Measurements from ENCODE around the gene STAU1.

Gene STAU1

DNA sequence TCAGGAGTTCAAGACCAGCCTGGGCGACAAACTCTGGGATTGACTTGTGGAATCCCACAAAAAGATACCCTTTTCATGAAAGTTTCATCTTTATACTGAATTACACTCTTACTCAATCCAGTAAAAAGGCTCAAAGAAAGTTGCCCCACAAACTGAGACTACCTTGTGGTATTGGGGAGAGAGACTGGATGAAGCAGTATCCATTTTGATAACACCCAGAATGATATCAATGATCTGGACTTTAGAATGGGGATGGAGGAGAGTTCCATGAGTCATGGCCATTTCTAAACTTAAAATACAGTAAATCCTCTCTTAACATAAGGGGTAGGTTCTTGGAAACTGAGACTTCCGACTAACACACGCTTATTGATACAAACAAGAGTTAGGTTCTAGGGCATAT, 4.7 kb downstream of the STAU1 start:
- TF ChIP-seq, protein P1, sequence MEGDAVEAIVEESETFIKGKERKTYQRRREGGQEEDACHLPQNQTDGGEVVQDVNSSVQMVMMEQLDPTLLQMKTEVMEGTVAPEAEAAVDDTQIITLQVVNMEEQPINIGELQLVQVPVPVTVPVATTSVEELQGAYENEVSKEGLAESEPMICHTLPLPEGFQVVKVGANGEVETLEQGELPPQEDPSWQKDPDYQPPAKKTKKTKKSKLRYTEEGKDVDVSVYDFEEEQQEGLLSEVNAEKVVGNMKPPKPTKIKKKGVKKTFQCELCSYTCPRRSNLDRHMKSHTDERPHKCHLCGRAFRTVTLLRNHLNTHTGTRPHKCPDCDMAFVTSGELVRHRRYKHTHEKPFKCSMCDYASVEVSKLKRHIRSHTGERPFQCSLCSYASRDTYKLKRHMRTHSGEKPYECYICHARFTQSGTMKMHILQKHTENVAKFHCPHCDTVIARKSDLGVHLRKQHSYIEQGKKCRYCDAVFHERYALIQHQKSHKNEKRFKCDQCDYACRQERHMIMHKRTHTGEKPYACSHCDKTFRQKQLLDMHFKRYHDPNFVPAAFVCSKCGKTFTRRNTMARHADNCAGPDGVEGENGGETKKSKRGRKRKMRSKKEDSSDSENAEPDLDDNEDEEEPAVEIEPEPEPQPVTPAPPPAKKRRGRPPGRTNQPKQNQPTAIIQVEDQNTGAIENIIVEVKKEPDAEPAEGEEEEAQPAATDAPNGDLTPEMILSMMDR (IDR thresholded peaks at IDR 0.05), result no peak
- H3K4me1 Mint-ChIP-seq, result peaks cover 66% of the 10 kb centered on the region
- DNase-seq, result no peak
- H3K36me3 Mint-ChIP-seq (ENCODE audit: low read depth), result peaks cover 8% of the 10 kb centered on the region
- H3K9me3 Mint-ChIP-seq, result no peaks in the 10 kb centered on the region
- H3K27ac Mint-ChIP-seq, result no peak overlapping the region
- H3K4me3 Mint-ChIP-seq, result no peak overlapping the region
- H3K27me3 Mint-ChIP-seq (ENCODE audit: low read depth, poor library complexity), result no peaks in the 10 kb centered on the region

DNA sequence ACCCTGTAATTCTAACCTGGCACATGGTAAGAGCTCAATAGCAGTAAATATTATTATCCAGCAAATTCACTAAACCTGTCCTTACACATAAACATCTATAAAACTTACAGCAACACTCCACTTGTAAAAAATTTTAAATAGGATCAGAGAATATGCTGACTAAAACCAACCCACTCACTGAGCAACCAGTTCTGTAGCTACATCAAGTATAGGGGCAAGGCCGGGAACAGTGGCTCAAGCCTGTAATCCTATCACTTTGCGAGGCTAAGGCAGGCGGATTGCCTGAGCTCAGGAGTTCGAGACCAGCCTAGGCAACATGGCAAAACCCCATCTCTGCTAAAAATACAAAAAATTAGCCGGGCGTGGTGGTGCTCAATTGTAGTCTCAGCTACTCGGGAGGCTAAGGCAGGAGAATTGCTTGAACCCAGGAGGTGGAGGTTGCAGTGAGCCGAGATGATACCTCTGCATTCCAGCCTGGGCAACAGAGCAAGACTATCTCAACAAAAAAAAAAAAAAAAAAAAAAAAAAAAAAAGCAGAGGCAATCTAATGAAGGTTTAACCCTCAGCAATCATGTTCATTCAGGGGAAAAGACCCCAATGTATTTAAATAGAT, 6.8 kb downstream of the STAU1 start:
- DNase-seq, result no peak
- Mint-ChIP-seq H3K9me3 (peaks cover 4% of the 10 kb centered on the region), H3K4me3 (no peak overlapping the region), H3K27me3 (ENCODE audit: low read depth, poor library complexity) (no peaks in the 10 kb centered on the region), H3K27ac (peak overlapping the region; percentile 72), H3K36me3 (ENCODE audit: low read depth) (peaks cover 25% of the 10 kb centered on the region), H3K4me1 (peaks cover 56% of the 10 kb centered on the region)
- TF ChIP-seq, protein P1 (IDR thresholded peaks at IDR 0.05), result no peak

DNA sequence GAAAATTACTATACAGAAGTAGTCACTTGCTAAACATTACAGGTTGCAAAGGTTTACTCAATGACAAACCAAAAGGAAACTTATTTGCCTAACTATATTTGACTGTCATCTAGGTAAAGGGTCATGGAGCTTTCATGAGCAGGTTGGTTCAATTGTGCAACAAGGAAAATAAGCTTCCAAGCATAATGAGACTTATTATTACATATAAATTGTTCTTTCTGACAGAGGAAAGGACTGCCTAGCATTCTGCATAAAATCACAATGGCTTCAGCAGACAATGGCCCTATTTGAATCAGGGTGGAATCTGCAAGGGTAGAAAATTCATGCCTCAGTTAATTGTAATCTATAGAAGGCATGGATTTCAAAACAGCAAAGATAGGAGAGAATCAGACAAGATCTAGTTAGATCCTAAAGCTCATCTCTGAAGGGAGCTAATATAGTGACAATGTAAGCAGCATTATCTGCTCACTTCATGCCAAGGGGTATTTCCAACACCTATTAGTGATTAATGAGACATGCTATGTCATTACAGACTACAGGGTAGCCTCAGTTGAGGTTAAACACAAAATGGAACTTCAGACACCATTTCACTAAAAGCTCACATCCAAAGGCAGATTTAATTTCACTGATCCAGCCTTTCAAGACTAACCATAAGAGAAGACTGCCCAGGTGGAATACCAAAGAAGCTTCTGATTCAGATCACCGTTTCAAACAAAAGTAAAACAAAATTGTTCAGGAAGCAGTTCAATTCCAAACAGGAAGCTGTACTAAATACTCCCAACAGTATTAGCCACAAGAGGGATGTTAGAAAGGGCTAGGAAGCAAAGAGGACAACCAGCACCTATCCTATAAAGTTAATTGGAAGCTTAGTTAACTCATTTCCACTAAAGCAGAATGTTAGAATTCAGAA, 8.5 kb downstream of the STAU1 start:
- Mint-ChIP-seq H3K36me3 (ENCODE audit: low read depth) (peaks cover 24% of the 10 kb centered on the region), H3K9me3 (peaks cover 7% of the 10 kb centered on the region), H3K27me3 (ENCODE audit: low read depth, poor library complexity) (no peaks in the 10 kb centered on the region), H3K4me3 (no peak overlapping the region), H3K4me1 (peaks cover 40% of the 10 kb centered on the region), H3K27ac (no peak overlapping the region)
- TF ChIP-seq, protein P1 (IDR thresholded peaks at IDR 0.05), result no peak
- DNase-seq, result no peak

DNA sequence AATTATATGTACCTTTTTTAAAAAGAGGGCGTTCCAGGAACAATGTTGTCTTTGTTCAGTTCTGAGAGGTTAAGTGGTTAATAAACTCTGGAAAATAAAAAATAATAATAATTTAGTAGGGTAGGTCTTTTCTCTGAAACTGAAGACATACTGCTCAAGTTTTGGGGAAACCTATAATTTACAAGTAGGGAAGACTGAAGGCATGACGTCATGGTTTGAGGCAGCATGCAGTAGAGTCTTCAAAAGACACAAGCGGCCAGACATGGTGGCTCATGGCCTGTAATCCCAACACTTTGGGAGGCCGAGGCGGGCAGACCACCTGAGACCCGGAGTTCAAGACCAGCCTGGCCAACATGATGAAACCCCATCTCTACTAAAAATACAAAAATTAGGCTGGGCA, 14.0 kb downstream of the STAU1 start:
- H3K4me3 Mint-ChIP-seq, result no peak overlapping the region
- DNase-seq, result no peak
- H3K27me3 Mint-ChIP-seq (ENCODE audit: low read depth, poor library complexity), result no peaks in the 10 kb centered on the region
- H3K27ac Mint-ChIP-seq, result no peak overlapping the region
- peaks cover 5% of the 10 kb centered on the region for H3K4me1 Mint-ChIP-seq
- H3K36me3 Mint-ChIP-seq (ENCODE audit: low read depth), result peaks cover 65% of the 10 kb centered on the region
- H3K9me3 Mint-ChIP-seq, result peaks cover 7% of the 10 kb centered on the region
- TF ChIP-seq, protein P1 (IDR thresholded peaks at IDR 0.05), result no peak

DNA sequence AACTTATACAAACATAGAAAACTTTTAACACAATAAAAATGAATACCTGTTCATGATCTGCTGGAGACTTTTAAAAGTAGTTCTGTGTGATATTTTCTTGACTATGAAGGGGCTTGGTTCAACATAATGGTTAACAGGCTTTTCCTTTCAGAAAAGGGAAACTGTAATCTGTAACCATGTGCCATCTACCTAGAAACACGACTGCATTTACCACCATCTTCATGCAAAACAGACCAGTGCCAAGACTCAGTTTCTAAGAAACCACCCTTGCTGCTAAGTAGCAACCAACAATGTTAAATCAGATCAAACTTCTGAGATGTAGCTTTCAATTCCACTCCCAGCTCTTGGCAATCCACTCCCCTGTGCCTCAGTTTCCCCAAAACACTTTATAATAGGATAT, 15.7 kb downstream of the STAU1 start:
- peak overlapping the region; percentile 10 for H3K27ac Mint-ChIP-seq

More for the DNA sequence above, 15.7 kb downstream of the STAU1 start:
- Mint-ChIP-seq H3K9me3 (peaks cover 3% of the 10 kb centered on the region), H3K36me3 (ENCODE audit: low read depth) (peaks cover 55% of the 10 kb centered on the region), H3K4me1 (peaks cover 10% of the 10 kb centered on the region), H3K27me3 (ENCODE audit: low read depth, poor library complexity) (no peaks in the 10 kb centered on the region), H3K4me3 (no peak overlapping the region)
- DNase-seq, result no peak
- TF ChIP-seq, protein P1 (IDR thresholded peaks at IDR 0.05), result no peak

All from nephron progenitor cell (in vitro differentiated cells).